22Rv1 (cell line): Measurements from ENCODE around the gene SLC35F4.

ENCODE experiments used
- ZFX ChIP-seq: fragments of 450-650 bp; IDR thresholded peaks from 2 replicates; pipeline ENCODE4 v1.6.1; 2017; ENCODE audit warnings: antibody characterized with exemption, borderline replicate concordance
- TF ChIP-seq, protein P1 (sequence below): fragments of 450-650 bp; IDR thresholded peaks from 2 replicates; pipeline ENCODE4 v1.5.1; 2017; ENCODE audit warnings: mild to moderate bottlenecking

DNA sequence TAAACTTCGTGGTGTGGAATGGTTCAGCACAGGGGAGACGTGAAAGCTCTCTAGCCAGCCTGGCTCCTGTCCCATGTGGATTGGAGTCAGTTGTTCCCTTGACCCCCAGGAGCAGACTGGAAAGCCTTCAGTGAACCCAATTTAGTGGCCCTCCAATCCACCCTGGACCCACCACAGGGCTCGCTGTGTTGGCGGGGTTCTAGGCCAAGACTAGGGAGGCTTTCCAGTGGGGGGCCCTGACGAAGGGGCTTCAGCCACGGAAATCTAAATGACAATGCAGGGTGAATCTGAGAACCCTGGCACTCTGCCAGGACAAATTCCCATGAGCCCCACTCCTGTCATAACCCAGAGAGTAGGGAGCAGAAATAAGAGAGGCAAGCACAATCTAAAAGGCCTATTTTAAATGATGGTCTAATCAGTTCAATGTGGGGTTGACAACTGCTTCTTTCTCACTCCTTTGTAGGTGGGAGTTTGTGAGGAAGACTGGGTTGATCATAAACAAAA, 110.8 kb downstream of the SLC35F4 start:
- TF ChIP-seq, protein P1, sequence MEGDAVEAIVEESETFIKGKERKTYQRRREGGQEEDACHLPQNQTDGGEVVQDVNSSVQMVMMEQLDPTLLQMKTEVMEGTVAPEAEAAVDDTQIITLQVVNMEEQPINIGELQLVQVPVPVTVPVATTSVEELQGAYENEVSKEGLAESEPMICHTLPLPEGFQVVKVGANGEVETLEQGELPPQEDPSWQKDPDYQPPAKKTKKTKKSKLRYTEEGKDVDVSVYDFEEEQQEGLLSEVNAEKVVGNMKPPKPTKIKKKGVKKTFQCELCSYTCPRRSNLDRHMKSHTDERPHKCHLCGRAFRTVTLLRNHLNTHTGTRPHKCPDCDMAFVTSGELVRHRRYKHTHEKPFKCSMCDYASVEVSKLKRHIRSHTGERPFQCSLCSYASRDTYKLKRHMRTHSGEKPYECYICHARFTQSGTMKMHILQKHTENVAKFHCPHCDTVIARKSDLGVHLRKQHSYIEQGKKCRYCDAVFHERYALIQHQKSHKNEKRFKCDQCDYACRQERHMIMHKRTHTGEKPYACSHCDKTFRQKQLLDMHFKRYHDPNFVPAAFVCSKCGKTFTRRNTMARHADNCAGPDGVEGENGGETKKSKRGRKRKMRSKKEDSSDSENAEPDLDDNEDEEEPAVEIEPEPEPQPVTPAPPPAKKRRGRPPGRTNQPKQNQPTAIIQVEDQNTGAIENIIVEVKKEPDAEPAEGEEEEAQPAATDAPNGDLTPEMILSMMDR: no peak
- no peak for TF ChIP-seq ZFX
